Left lobe of liver (tissue), 2 donors: ENCODE results near the gene SLC16A4. TPM values are rescaled to one million over a fixed set of nuclear protein-coding genes. Genes with fewer than 3 reads are reported as not detected.

Experiments
- ATAC-seq: fragments of 200-7000 bp; cut with Tn5 transposase; one replicate; pipeline ENCODE4 v1.9.1; 2020; ENCODE audit warnings: mild to moderate bottlenecking, moderate library complexity
- DNase-seq: peaks from one replicate; pipeline ENCODE4 v3.0.0-alpha.2; 2020; ENCODE audit warnings: low spot score
- total RNA-seq: library from RNA; stranded (reverse); gene quantifications from one replicate; pipeline ENCODE4 v1.2.1, GENCODE V29; 2021
- donor health status: DM: no; HTN: no; CAD: no; lungs with moderate emphysema.
- donor health status: DM: no; HTN: yes; CAD: no.

Gene SLC16A4
- total RNA-seq, 1 donor from 2014 or later: 3.5 TPM

- ATAC-seq (no peak), DNase-seq (no peak)
Observed at GRCh38 chr1:110364221-110364620, 26.6 kb downstream of the SLC16A4 start.

- no peak for ATAC-seq
- no peak for DNase-seq
Observed at GRCh38 chr1:110361856-110362255, 29.0 kb downstream of the SLC16A4 start.

GRCh38 chr1:110360431-110360830 is 30.4 kb downstream of the SLC16A4 start:
- no peak for ATAC-seq
- DNase-seq: no peak

- ATAC-seq: peak; percentile 61
- no peak for DNase-seq
Observed at GRCh38 chr1:110356379-110356778, 34.4 kb downstream of the SLC16A4 start.

- DNase-seq (no peak), ATAC-seq (no peak)
Observed at GRCh38 chr1:110355321-110355720, 35.5 kb downstream of the SLC16A4 start.

- no peak for ATAC-seq
- DNase-seq: no peak
Observed at GRCh38 chr1:110350360-110350759, 40.5 kb downstream of the SLC16A4 start.

GRCh38 chr1:110348771-110349170 is 42.1 kb downstream of the SLC16A4 start:
- ATAC-seq (no peak), DNase-seq (no peak)

- ATAC-seq (no peak), DNase-seq (no peak)
Observed at GRCh38 chr1:110348050-110348449, 42.8 kb downstream of the SLC16A4 start.

GRCh38 chr1:110347182-110347893 is 43.5 kb downstream of the SLC16A4 start:
- ATAC-seq: no peak
- DNase-seq: no peak

GRCh38 chr1:110346690-110347089 is 44.1 kb downstream of the SLC16A4 start:
- DNase-seq (no peak), ATAC-seq (no peak)

- DNase-seq (no peak), ATAC-seq (no peak)
Observed at GRCh38 chr1:110345480-110345879, 45.3 kb downstream of the SLC16A4 start.

- ATAC-seq (no peak), DNase-seq (no peak)
Observed at GRCh38 chr1:110344152-110344551, 46.7 kb downstream of the SLC16A4 start.

GRCh38 chr1:110343249-110343648 is 47.6 kb downstream of the SLC16A4 start:
- no peak for DNase-seq
- ATAC-seq: no peak

- no peak for DNase-seq
- ATAC-seq: no peak
Observed at GRCh38 chr1:110341872-110342331, 48.9 kb downstream of the SLC16A4 start.

GRCh38 chr1:110341146-110341871 is 49.5 kb downstream of the SLC16A4 start:
- ATAC-seq: no peak
- no peak for DNase-seq

- ATAC-seq (no peak), DNase-seq (no peak)
Observed at GRCh38 chr1:110340207-110340468, 50.7 kb downstream of the SLC16A4 start.

- ATAC-seq (peak; percentile 27), DNase-seq (peak; percentile 72)
Observed at GRCh38 chr1:110339407-110340206, 51.2 kb downstream of the SLC16A4 start.

GRCh38 chr1:110338886-110339406 is 51.9 kb downstream of the SLC16A4 start, which contains the start of gene RBM15:
Gene RBM15 (plus strand): TSS chr1:110339377. CDS start chr1:110339406, 29 bp downstream.
- peak; percentile 74 for ATAC-seq
- DNase-seq: peak; percentile 99

GRCh38 chr1:110338309-110338885 is 52.4 kb downstream of the SLC16A4 start:
- ATAC-seq: peak; percentile 75
- DNase-seq: peak; percentile 96

GRCh38 chr1:110337704-110338308 is 53.0 kb downstream of the SLC16A4 start:
- DNase-seq (peak; percentile 64), ATAC-seq (peak; percentile 6)
